Putamen (tissue), 1 donor: ENCODE data around the gene ZFHX3.

ENCODE experiments used
- DNase-seq: peaks from one replicate; pipeline ENCODE4 v3.0.0-alpha.2; 2016; ENCODE audit warnings: low spot score

ZFHX3 gene

GRCh38 chr16:72971370-72971769 lies 76.6 kb downstream of the ZFHX3 start:
- DNase-seq: no peak

- no peak for DNase-seq
Observed at GRCh38 chr16:72970656-72971055, 77.3 kb downstream of the ZFHX3 start.

DNA sequence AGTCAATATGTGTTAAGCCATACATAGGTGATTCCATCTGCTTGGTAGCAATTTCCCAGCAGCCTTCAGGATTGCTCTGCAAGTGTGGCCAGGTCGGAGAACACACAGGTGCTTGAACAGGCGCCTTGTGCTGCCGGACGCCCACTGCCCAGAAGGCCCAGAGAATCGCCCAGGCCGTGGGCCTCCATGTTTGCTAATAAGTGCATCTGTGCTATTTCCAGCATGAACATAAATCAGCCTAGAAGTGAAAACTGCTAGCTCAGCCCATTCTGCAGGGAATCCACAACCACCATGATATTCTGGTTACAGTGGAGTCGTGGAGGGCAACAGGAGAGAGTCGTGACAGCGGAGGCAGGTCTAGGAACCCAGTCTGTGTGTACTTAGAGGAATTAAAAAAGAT lies 78.1 kb downstream of the ZFHX3 start:
- no peak for DNase-seq

GRCh38 chr16:72969146-72969545 lies 78.8 kb downstream of the ZFHX3 start:
- no peak for DNase-seq

DNA sequence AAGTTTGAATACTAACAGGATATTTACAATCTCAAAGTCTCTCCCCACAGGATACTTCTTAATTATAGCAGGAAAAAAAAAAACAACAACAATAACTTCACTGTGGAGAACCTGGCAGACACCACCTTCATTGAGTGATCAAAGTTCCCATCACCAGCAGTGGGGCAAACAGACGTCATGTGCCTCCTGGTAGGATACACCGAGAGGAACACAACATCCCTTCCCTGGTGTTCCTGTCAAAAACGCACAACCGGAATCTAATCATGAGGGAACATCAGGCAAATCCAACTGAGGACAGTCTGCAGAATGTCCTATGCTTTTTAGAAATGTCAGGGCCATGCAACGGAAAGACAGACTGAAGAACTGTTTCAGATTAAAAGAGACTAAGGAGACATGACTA lies 80.0 kb downstream of the ZFHX3 start:
- DNase-seq: no peak

DNA sequence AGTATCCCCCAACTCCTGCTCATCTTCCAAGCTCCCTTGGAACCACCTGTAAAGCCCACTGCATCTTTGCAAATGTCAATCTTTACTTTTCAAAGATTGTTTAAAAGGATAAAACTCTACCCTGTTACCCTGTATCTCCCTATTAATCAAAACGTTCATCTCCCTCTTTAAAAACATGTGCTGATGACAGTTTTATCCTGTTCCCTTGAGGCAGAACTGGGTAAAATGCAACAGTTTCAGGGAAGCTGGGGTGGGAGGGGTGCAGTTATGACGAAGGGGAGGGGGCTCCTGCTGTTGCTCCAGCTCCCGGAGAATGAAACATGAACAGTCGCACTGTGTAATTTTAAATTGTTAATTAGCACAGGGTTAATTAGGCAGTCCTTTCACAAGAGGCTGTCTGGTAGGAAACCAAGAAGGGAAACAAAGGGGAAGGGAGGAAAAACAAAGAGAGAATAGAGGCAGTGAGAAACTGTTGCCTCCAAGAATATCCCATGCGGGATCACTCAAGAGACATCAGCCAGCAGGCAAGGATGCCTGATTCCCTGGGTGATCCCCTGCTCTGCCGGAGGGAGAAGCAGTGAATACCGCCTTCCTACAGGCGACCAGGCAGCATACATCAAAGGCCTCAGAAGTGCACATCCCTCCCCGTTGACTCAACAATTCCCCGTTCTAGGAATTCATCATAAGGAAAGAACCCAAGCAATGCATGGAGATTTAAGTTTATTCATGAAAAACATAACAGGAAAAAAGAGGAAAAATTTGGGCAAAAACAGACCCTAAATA lies 84.2 kb downstream of the ZFHX3 start:
- DNase-seq: no peak

DNA sequence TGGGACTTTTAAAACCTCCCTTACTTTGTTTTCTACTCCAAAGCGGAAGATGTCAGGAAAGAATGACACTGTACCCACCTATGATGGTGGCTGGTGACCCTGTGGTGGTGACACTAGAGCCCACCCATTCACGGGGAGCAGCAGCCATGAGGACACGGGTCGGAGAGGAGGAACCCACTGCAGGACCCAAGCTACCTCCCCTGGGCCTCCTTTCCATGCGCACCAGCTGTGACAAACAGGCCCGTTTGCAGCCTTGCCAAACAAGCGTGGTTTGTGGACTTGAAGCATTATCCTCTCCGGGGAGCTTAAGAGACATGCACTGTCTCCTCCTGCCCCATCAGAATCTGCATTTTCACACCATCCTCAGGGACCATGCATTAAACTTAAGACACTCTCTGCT lies 85.6 kb downstream of the ZFHX3 start:
- no peak for DNase-seq

- DNase-seq: no peak
Observed at GRCh38 chr16:72961863-72962262, 86.1 kb downstream of the ZFHX3 start.

- no peak for DNase-seq
Observed at GRCh38 chr16:72961115-72961832, 86.7 kb downstream of the ZFHX3 start.

DNA sequence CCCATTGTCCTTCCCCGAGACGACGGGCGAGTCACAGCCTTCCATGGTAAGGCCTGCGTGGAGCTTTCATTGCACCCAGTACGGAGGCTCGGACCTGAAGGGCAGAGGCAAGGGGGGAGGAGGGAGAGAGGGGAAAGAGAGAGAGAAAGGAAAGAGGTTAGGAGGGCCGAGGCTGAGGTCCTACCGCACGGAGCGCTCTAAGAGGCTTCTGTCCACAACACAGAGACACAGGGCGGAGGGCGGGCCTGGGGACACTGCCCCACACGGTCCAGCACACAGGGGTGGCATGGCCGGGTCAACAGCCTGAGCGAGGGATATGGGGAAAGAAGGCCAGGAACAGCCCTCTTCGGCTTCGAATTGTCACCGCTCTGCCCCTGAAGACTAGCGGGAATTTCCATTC lies 87.8 kb downstream of the ZFHX3 start:
- DNase-seq: no peak

DNA sequence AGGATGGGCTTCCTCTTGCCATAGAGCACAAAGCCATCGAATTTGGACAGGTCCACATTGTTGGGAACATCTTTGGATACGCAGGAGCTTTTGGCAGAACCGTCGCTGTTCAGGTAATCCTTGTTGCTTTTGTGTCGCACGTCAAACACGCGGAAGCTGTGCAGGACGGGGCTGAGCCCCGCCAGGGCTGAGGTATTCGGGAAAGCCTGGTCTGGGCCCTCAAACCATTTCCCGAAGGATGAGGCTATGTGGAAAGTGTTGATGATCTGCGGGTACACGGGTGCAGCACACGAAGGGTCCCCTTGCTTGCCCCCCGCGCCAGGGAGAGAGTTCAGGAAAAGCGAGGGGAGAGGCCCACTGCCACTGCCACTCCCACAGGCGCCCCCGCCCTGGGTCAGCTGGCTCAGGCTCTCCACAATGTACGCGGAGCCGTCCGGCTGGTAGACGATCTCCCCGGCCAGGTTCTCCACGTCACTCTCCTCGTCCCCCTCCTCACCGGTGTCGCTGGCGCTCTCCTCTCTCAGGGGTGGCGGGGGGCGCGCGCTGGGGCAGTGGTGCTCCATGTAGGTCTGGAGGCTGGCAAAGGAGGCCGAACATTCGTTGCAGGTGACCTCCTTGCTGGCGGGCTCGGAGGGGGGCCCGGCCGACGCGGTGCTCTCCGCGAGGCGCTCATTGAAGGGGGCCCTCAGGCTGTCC lies 88.5 kb downstream of the ZFHX3 start:
- no peak for DNase-seq

DNA sequence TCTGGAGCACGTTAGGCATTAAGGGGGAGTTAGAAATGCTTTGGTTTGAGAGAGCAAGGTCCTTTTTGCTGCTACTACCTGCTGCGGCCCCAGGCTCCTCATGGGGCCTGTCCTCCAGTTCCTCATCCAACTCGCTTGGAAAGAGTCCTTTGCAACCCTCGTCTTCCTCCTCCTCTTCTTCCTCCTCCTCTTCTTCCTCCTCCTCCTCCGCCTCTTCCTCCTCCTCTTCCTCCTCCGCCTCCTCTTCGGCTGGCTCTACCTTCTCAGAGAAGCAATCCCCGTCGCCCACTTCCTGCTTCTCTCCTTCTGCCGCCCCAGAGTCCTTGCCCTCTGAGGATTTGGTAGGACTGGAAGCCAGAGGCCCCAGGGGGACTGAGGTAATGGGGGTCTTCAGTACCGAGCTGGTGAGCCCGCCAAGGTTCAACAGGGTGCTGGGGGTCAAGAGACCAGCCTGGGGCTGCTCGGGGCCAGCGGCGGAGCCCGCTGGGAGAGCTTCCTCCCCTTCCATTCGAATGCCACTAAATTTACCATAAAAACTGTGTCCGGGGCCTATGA lies 89.3 kb downstream of the ZFHX3 start:
- DNase-seq: no peak

- DNase-seq: no peak
Observed at GRCh38 chr16:72957303-72958277, 90.3 kb downstream of the ZFHX3 start.

DNA sequence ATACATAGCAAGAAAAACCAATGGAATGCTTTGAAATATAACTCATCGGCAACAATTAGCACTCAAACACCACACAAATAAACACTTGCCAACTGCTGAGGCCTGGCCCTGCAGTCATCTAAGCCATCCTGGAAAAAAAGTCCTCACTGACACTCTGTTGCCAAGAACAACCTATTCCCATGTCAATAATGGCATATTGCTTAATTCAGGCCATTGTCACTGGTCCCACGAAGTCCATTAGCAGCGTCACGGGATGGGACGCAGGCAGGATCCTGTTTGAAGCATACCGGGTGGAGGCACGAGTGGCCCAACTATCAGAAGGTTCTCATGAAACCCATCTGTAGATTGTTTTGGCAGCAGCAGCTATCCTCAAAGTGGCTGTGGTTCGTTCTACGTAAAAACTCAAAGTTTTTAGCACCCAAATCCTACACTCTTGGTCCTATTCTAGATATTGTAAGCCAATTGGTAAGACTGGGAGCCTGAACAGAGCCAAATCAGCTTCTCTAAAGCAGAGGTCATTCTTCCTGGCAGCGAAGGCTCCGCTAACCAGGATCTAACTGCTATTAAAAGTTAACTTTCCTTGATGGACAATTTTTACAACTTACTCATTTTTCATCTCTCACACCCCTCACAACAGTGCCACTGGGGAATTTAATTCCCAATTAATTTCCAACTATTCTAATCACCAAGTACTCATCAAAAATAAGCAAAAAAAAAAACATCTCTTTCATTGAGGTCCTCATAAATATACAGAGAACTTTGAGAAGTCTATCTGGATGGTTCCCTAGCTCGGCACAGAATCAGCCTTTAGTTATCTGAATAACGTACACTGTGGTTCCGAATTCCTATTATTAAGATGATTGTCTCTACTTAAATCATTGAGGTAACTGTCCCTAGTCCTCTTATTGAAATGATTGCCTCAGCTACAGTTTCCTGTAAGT lies 91.5 kb downstream of the ZFHX3 start:
- no peak for DNase-seq

DNA sequence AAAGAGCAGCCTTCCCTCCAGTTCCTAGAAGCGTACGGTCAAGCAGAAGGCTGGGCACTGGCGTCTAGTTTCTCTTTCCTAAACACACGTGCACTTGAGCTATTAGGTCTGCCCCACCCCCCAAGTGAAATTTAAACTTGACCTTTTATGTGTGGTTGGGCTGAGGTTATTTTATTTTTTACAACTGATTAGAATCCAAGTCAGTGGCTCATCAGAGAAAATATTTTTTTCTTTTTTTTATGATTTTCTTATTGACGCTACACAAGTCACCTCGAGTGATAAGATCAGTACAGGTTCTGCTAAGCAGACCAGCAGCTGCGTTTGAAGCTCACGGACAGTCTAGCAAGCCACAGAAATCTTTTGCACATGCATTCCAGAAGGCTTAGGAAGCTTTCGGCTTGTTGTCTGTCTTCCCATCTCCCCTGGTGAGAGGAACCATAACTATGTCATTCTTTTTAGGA lies 95.1 kb downstream of the ZFHX3 start:
- no peak for DNase-seq

DNA sequence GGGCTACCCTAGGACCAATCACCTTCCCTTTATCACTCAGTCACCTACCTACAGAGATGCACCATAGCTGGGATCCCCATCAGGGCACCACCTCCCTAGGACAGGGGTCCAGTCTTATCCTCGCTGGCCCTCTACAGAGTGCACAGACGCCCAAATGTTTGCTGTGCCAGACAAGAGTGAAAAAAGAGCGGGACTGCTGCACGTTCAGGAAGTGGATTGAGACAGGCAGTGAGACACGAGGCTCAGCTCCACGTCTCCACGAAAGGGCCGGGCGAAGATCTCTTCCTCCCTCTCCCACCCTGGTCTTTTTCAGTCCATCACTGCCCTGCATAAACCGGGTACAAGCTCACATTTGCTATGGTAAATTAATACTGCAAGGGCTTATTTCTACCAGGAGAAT lies 95.5 kb downstream of the ZFHX3 start:
- DNase-seq: no peak

GRCh38 chr16:72951916-72952315 lies 96.0 kb downstream of the ZFHX3 start:
- no peak for DNase-seq

DNA sequence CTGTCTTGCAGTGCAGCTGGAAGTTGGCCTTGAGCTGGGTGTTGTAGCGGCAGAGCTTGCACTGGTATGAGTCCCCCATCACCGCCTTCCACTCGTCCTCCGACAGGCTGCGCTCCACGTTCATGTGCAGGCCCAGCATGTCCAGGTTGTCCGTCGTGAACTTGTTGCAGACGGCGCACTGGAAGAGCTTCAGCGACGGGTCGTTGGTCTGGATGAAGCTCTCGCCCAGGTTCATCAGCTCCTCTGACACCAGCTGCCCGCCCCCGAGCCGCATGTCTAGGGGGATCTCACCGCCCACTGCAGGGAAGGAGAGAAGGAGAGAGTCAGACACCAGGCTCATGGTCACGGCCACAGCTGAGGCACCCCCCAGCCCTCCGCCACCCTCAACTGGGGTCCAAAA lies 97.3 kb downstream of the ZFHX3 start:
- DNase-seq: no peak

GRCh38 chr16:72948238-72948829 lies 99.6 kb downstream of the ZFHX3 start:
- no peak for DNase-seq
